Choroid plexus epithelial cell (primary cell): Measurements from ENCODE around the gene LY6G6D.

ENCODE experiments used
- DNase-seq: peaks from one replicate; pipeline ENCODE4 v3.0.0-alpha.2; 2010; ENCODE audit warnings: low read depth
- H3K4me3 ChIP-seq: 2 replicates; pipeline ENCODE4 v1.5.1; 2011; ENCODE audit warnings: low read depth, mild to moderate bottlenecking, control low read depth, low read length, moderate library complexity
- TF ChIP-seq, protein P1 (sequence below): conservative IDR thresholded peaks from 2 replicates; pipeline ENCODE4 v1.5.1; 2011; ENCODE audit warnings: low read depth, mild to moderate bottlenecking, control low read depth, inconsistent platforms, low read length, moderate library complexity

LY6G6D gene

DNA sequence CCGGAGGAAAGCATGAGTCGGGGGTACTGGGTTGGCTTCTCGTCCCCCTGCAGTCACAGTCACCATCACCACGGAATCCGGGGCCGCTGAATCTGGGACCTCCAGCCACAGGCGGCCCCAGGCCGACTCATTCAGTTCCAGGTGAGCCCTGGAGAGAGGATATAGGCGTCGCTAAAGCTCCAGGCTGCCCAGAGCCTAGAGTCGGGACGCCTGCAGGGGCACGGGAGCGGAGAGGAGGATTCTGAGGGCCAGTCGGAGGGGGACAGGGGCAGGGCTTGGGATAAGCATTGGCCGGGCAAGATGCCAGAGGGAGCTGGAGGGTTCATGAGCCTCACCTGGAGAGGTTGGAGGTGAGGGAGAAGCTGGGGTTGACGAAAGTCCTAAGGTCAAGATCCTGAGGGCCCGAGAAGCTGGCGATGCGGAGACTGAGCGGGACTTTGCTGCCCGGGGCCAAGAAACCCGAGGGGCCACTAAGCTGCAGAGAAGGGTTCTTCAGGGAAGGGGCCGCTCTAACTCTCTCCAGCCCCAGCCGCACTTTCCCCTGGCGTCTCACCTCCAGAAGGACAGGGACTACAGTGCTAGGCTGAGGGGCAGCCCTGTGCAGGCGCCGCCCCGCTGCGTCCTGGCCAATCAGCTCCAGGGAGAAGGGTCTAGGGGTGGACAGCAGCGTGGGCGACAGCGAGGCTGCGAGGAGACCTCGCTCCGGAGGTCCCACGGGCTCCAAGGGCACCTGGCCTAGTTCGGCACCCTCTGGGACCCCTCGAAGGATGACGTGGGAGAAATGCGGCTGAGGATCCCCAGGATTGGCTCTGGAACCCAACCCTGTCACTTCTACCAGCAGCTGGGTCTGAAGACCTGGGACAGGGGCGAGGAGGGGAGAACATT, 51.0 kb downstream of the LY6G6D start:
- no peak for DNase-seq
- H3K4me3 ChIP-seq = peak overlapping the region; percentile 41
- TF ChIP-seq, protein P1, sequence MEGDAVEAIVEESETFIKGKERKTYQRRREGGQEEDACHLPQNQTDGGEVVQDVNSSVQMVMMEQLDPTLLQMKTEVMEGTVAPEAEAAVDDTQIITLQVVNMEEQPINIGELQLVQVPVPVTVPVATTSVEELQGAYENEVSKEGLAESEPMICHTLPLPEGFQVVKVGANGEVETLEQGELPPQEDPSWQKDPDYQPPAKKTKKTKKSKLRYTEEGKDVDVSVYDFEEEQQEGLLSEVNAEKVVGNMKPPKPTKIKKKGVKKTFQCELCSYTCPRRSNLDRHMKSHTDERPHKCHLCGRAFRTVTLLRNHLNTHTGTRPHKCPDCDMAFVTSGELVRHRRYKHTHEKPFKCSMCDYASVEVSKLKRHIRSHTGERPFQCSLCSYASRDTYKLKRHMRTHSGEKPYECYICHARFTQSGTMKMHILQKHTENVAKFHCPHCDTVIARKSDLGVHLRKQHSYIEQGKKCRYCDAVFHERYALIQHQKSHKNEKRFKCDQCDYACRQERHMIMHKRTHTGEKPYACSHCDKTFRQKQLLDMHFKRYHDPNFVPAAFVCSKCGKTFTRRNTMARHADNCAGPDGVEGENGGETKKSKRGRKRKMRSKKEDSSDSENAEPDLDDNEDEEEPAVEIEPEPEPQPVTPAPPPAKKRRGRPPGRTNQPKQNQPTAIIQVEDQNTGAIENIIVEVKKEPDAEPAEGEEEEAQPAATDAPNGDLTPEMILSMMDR = no peak

DNA sequence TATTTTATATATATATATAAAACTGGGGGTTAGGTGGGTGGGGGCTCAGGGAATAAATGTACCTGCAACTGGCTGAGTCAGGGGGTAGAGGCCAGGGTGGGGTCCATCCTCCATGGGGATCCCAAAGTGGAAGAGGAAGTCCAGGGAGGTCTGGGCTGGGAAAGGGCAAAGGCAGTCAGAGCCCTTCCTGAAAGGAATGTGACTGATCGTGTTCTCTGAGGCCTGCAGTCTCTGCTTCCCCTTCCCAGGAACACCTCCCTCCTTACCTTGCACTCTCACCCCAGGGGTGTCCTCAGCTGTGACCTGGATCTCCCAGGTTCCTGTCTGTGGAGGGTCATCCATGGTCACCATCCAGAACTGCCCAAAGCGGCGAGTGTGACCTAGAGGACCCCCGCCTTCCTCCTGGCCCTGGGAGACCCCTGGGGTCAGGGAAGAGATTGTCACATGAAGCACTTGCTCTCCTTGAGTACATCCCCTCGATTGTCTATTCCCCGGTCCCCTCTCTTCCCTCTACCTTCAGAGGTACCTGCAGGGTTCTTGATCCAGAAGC, 52.0 kb downstream of the LY6G6D start:
- TF ChIP-seq, protein P1 = no peak

More for the DNA sequence above, 52.0 kb downstream of the LY6G6D start:
- H3K4me3 ChIP-seq = no peak overlapping the region
- DNase-seq = no peak
